B cell (primary cell): ENCODE data around the gene NHS.

Source experiments
- EZH2 ChIP-seq: IDR thresholded peaks from 2 replicates; pipeline ENCODE4 v1.6.1; 2012; ENCODE audit warnings: borderline replicate concordance, low read depth, mild to moderate bottlenecking, moderate library complexity, low read length; ENCODE audit not compliant: insufficient read depth, poor library complexity, severe bottlenecking
- TF ChIP-seq, protein P1 (sequence below): fragments of 200-600 bp; IDR thresholded peaks from one replicate; pipeline ENCODE4 v1.8.0; 2022; ENCODE audit warnings: antibody characterized with exemption, mild to moderate bottlenecking

GRCh38 chrX:17336377-17336776 lies 38.6 kb upstream of the NHS start:
- TF ChIP-seq, protein P1, sequence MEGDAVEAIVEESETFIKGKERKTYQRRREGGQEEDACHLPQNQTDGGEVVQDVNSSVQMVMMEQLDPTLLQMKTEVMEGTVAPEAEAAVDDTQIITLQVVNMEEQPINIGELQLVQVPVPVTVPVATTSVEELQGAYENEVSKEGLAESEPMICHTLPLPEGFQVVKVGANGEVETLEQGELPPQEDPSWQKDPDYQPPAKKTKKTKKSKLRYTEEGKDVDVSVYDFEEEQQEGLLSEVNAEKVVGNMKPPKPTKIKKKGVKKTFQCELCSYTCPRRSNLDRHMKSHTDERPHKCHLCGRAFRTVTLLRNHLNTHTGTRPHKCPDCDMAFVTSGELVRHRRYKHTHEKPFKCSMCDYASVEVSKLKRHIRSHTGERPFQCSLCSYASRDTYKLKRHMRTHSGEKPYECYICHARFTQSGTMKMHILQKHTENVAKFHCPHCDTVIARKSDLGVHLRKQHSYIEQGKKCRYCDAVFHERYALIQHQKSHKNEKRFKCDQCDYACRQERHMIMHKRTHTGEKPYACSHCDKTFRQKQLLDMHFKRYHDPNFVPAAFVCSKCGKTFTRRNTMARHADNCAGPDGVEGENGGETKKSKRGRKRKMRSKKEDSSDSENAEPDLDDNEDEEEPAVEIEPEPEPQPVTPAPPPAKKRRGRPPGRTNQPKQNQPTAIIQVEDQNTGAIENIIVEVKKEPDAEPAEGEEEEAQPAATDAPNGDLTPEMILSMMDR, result no peak
- TF ChIP-seq EZH2, result no peak
